ENCODE data around the gene DIP2C.

DNA sequence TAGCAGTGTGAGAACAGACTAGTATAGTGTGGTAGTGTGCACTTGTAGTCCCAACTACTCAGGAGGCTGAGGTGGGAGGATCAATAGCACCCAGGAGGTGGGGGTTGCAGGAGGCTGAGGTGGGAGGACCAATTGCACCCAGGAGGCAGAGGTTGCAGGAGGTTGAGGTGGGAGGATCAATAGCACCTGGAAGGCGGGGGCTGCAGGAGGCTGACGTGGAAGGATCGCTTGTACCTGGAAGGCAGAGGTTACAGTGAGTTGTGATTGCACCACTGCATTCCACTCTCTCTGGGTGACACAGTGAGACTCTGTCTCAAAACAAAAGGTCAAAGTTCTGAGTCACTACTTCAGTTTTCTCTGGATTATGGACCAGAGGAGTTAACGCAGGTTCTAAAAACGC, 22.6 kb upstream of the DIP2C start:
- TF ChIP-seq EZH2phosphoT487 (IDR thresholded peaks at IDR 0.05; ENCODE audit: borderline replicate concordance, low read depth) (no peak), EP300 (IDR thresholded peaks at IDR 0.05; ENCODE audit: borderline replicate concordance in 1 of 2, low read depth in 1 of 2, low read length in 1 of 2) (no peak), REST (IDR thresholded peaks at IDR 0.05; ENCODE audit: low read depth, low read length) (no peak)
